Activated CD8-positive, alpha-beta memory T cell treated with anti-CD3 and anti-CD28 coated beads for 24 hours (primary cell): Measurements from ENCODE around the gene SLC6A8.

Experiments used
- DNase-seq: peaks from one replicate; pipeline ENCODE4 v3.0.0-alpha.2; 2020

SLC6A8 gene

GRCh38 chrX:153687121-153688039, at the start of gene SLC6A8:
SLC6A8 (plus strand) TSS chrX:153687926; CDS start chrX:153688575, 649 bp downstream.
- DNase-seq: no peak

GRCh38 chrX:153638041-153638371, 49.7 kb upstream of the SLC6A8 start:
- no peak for DNase-seq

GRCh38 chrX:153638436-153639176, 49.1 kb upstream of the SLC6A8 start:
- no peak for DNase-seq

DNA sequence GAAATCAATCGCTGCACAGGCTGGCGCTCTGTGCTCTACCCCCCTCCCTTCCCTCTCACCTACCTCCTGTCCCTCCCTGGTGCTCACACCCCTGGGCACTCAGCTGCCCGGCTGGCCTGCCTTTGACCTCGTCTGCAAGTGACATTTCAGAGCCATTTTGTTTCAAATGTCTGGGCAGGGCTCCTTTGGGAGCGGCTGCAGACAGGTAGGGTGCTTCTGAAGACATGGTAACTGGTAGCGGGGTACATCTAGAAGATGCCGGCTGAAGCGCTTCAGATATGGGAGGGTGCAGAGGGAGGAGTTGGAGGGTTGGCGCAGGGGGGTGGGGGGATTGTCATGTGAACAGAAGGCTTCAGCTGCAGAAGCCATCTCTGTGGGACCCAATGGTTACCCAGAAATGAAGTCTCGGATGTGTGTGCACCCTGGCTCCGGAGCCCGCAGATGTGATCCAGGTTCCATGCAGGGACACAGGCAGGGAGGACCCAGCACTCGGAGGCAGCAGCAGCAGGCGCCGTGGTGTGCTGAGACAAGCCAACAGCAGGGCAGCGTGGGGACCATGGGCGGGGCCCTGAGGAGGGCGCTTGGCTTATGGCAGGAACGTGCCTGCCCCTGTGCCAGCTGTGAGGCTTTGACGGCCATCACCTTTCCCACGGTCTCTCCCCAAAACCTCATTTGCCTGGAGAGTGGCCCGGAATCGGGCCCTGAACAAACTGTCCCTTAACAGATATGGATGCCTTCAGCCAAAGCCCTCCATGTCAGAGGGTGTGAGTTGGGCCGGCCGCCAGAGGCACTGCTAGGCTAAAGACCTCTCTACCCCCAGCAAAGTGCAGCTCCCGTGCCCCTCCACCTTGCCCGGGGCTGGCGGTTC, 48.3 kb upstream of the SLC6A8 start:
- DNase-seq: no peak

DNA sequence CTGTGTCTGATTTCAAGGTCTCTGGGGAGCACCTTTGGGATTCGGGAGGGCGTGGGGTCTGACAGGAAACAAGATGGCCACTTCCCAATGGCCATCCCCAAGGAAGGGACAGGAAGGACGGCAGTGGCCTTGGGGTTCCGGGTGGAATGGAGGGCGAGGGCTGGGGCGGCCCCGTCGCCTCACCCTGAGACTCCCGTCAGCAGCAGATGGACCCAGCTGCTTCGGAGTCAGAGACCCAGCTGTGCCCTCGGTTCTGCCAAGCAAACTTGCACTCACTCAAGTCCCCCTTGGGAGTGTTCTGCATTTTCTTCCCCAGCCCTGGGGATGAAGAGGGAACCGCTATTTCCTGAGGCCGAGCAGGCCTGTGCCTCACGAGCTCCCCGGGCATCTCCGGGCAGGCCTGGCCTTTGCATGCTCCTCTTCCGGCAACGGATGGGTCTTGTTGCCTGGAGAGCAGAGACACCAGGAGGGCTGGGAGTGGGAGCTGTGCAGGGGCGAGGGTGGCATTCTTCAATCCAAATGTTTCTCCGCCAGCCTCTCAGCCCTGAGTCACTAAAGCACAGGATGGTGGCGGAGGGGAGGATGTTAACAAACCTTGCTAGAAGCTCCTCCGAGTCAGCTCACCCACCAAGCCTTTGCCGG, 47.6 kb upstream of the SLC6A8 start:
- DNase-seq: no peak

GRCh38 chrX:153640736-153641575, 46.8 kb upstream of the SLC6A8 start:
- DNase-seq: no peak

DNA sequence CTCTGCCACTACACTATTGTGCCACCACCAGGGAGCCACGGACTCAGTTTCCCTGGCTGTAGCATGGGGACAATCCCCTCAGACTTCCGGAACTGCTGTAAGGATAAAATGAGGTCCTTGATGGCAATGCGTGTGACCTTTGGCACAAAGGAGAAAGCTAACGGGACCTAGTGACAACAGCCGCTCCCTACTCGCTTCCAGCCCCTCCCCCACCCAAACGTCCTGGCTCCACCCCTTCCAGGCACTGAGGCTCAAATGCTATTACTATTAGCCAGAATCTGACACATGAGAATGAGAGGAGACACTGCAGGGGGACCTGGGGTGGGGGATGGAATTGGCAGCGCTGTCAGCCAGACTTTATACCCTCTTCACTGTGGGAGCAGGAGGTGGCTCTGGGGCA, 46.1 kb upstream of the SLC6A8 start:
- DNase-seq: no peak

GRCh38 chrX:153642051-153642654, 45.6 kb upstream of the SLC6A8 start:
- DNase-seq: no peak

- no peak for DNase-seq
Measured at GRCh38 chrX:153642655-153643430, 44.9 kb upstream of the SLC6A8 start.

- DNase-seq: no peak
Measured at GRCh38 chrX:153643431-153644351, 44.0 kb upstream of the SLC6A8 start.

DNA sequence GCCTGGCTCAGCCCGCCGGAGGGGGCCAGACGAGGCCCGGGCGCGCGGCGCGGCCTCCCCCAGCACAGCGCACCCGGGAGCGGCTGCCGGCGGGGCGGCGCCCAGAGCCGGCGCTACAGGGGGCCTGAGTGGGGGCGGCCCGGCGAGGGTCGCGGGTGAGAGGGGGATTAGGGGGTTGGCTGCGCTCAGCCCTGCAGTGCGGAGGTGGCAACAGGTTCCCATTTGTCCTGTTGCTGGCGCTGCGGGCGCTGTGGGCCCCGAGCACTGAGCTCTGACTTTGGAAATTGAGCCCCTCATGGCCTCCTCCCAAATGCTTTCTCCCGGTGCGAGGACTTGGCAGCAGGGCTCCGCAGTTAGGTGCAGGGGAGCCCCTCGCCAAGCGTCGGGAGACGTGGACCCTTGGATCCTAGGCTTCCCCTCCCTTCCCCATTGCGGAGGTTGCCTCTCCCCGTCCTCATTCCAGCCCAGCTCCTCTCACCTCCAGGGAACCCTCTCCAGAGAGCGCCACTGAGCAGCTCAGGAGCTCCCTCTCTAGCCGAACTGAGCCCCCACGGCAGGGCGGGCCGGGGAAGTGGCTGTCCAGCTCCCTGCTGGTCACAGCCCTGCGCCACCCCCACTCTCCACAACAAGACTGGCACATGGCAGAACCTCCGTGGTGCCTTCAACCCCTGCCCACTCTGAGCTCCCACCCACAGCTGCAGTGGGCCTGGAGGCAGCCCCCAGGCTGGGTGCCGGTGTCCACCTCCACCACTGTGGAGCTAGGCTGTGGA, 43.2 kb upstream of the SLC6A8 start:
- DNase-seq: no peak

DNA sequence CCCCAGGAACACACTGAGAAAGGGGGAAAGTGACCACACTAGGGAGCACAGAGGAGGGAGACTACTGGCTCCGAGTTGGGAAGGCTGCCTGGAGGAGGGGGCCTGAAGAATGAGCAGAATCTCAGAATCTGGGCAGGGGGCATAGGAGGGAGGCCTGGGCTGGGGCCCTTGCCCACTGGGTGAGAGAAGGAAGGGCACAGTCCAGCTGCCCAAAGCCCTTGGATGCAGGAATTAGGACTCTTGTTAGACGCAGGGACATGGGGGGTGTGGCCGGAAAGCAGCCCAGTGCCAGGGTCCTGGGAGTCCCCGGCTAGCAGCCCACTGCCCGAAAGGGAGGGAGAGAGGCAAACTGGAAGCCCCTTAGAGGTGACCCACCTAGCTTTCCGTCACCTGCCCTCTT, 42.6 kb upstream of the SLC6A8 start:
- DNase-seq: no peak

DNA sequence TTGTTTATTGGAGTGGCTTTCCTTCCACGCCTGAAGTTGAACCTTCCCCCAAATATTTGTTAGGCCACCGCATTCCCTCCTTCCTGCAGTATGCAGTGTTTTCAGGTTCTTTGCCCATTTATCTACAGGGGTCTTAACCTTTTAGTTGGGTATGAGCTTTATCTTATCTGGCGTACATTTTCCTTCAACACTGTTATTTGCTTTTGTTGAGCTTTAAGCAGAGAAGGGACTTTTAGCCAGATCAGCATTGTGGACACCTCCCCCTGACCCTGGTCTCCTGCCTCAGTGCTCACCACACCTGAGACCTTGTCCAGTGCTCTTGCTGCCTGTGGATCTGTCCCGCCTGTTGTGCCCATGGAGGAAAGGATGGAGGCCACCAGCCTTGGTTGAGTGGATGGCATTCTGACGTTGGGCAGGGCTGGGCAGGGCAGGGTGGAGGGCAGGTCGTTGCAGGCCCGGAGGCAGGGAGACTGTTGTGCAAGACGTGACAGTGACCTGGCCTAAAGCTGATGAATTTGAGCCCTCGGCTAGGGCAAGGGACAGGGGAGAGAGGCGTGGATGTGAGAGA, 41.7 kb upstream of the SLC6A8 start:
- DNase-seq: peak; percentile 47

DNA sequence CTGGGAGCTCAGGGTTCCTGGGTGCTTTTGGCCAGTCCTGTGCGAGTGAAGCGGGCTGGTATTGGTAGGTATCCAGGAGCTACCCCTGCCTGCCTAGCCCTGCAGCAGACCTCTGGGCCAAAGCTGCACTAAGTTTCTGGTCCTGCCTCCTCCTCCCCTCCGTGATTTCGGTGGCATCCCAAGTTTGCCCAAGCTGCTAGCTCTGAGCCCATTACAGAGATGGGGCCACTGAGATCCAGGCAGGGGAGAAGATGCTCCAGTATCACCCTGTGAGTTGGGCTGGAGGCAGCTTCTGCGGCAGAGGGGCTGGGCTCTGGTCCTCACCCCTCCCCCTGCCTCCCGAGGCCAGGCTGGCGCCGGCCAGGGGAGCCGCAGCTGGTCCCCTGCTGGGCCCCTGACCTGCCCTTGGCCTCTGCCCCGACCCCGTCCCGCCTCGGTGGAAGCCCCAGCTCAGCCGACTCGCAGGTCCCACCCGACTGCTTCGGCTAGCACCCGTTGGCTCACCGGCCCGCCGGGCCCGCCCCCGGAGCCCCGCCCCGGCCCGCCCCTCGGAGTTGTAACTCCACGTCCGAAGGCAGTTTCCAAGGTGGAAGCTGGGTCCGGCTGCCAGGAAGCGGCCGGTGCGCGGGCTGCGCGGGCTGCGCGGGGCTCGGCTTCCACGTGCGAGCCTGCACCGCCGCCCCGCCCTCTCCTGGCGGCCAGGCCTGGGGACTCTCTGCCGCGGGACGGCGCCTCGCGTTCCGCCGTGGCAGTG, 40.9 kb upstream of the SLC6A8 start, which contains the start of gene DUSP9:
Gene DUSP9, plus strand, starts transcription at position 584 of the 754 bp plus-strand sequence. CDS start 751 bp downstream, outside the sequence.
- DNase-seq: peak; percentile 64

GRCh38 chrX:153647461-153648357, 40.0 kb upstream of the SLC6A8 start:
- DNase-seq: peak; percentile 56
